HCT116 (cell line): Measurements from ENCODE around the gene GRIN2A. TPM values are rescaled to one million over a fixed set of nuclear protein-coding genes. Genes with fewer than 3 reads are reported as not detected.

Source experiments
- ATAC-seq: fragments of 200-7000 bp; cut with Tn5 transposase; 2 replicates; pipeline ENCODE4 v1.9.1; 2020; ENCODE audit warnings: mild to moderate bottlenecking, moderate library complexity
- BruUV-seq: library from RNA; stranded (reverse); fragments of 400-500 nt; replicated peaks from 2 replicates; lab custom pipeline; 2021; lab: Mats Ljungman, UMichigan
- CTCF ChIA-PET: fragments of 300-600 bp; sonication (Branson Sonifier 250); formaldehyde crosslinking; loops from one replicate; lab custom pipeline; 2021; ENCODE audit warnings: antibody characterized with exemption; lab: Charles Lee
- POLR2A ChIA-PET: fragments of 300-600, 350-600 bp; sonication (Branson Sonifier 250); formaldehyde crosslinking; loops from one replicate; lab custom pipeline; 2021; ENCODE audit warnings: antibody characterized with exemption; lab: Charles Lee
- RAD21 ChIA-PET, 2 experiments: fragments of 300-600 bp; sonication (Branson Sonifier 250); formaldehyde crosslinking; loops; one replicate each; lab custom pipeline; 2023; ENCODE audit warnings: low total read pairs in 2 of 2; ENCODE audit not compliant: uncharacterized antibody in 2 of 2, unreplicated experiment in 2 of 2, low non-redundant PET in 1 of 2; lab: Charles Lee
- DNase-seq: peaks from one replicate; pipeline ENCODE4 v3.0.0-alpha.2; 2010; ENCODE audit warnings: low read depth, low spot score
- H2AFZ ChIP-seq: fragments of 200-600 bp; shearing (Covaris generic), sonication (generic); 2 replicates; pipeline ENCODE4 v1.6.1; 2017; ENCODE audit warnings: low read depth, mixed run types, mixed read lengths, antibody characterized with exemption, low read length; ENCODE audit not compliant: poor library complexity, severe bottlenecking
- H3K27ac ChIP-seq: 2 replicates; pipeline ENCODE4 v1.5.1; 2012; ENCODE audit warnings: low read depth, low read length
- H3K27me3 ChIP-seq: fragments of 200-600 bp; sonication (generic); 2 replicates; pipeline ENCODE4 v1.6.1; 2016; ENCODE audit warnings: mixed run types, low read length, mixed read lengths; ENCODE audit not compliant: insufficient read depth
- H3K36me3 ChIP-seq, 2 experiments: fragments of 200-500 bp in 1 of 2; fragments of 200-600 bp in 1 of 2; sonication (Bioruptor generic) in 1 of 2; sonication (generic) in 1 of 2; 2 replicates each; pipeline versions ENCODE4 v1.5.1 to v1.6.1; 2014 to 2016; ENCODE audit warnings: low read length in 2 of 2, inconsistent platforms in 1 of 2, mixed read lengths in 1 of 2, mixed run types in 1 of 2; ENCODE audit not compliant: insufficient read depth in 2 of 2, control insufficient read depth in 1 of 2
- H3K4me1 ChIP-seq, 2 experiments: fragments of 200-600 bp in 1 of 2; sonication (generic) in 1 of 2; 2 replicates each; pipeline versions ENCODE4 v1.5.1 to v1.6.1; 2012 to 2017; ENCODE audit warnings: low read length in 2 of 2, inconsistent platforms in 1 of 2, mild to moderate bottlenecking in 1 of 2, mixed read lengths in 1 of 2, mixed run types in 1 of 2, moderate library complexity in 1 of 2; ENCODE audit not compliant: insufficient read depth in 2 of 2, control insufficient read depth in 1 of 2
- H3K4me2 ChIP-seq: fragments of 200-600 bp; sonication (generic); 2 replicates; pipeline ENCODE4 v1.6.1; 2017; ENCODE audit warnings: mixed run types, low read length, mixed read lengths
- H3K4me3 ChIP-seq, 2 experiments: fragments of 200-600 bp in 1 of 2; sonication (generic) in 1 of 2; replicated peaks in 1 of 2; 2 replicates each; pipeline ENCODE4 v1.5.1; 2011 to 2016; ENCODE audit warnings: low read length in 2 of 2, control low read depth in 1 of 2, low read depth in 1 of 2, mild to moderate bottlenecking in 1 of 2, mixed read lengths in 1 of 2, mixed run types in 1 of 2
- H3K79me2 ChIP-seq: fragments of 200-600 bp; sonication (generic); 2 replicates; pipeline ENCODE4 v1.6.1; 2017; ENCODE audit warnings: mild to moderate bottlenecking, mixed run types, low read length, moderate library complexity, mixed read lengths; ENCODE audit not compliant: insufficient read depth
- H3K9ac ChIP-seq: fragments of 200-600 bp; sonication (generic); 2 replicates; pipeline ENCODE4 v1.6.1; 2016; ENCODE audit warnings: low read length, mixed read lengths
- H3K9me2 ChIP-seq: fragments of 200-600 bp; sonication (generic), shearing (Covaris generic); 2 replicates; pipeline ENCODE4 v1.6.1; 2017; ENCODE audit warnings: mixed run types, mild to moderate bottlenecking, moderate library complexity; ENCODE audit not compliant: insufficient read depth
- H3K9me3 ChIP-seq, 2 experiments: fragments of 200-500 bp in 1 of 2; fragments of 200-600 bp in 1 of 2; sonication (Bioruptor generic) in 1 of 2; sonication (generic) in 1 of 2; 2 replicates each; pipeline ENCODE4 v1.6.1; 2014 to 2017; ENCODE audit warnings: low read length in 2 of 2, mixed read lengths in 2 of 2, inconsistent platforms in 1 of 2, low read depth in 1 of 2, mild to moderate bottlenecking in 1 of 2, mixed run types in 1 of 2, moderate library complexity in 1 of 2; ENCODE audit not compliant: control insufficient read depth in 1 of 2, insufficient read depth in 1 of 2
- H4K20me1 ChIP-seq: fragments of 200-600 bp; sonication (generic), shearing (Covaris generic); 2 replicates; pipeline ENCODE4 v1.6.1; 2017; ENCODE audit warnings: mixed run types, mild to moderate bottlenecking, moderate library complexity; ENCODE audit not compliant: insufficient read depth
- CBX3 ChIP-seq: IDR thresholded peaks from 2 replicates; pipeline ENCODE4 v1.6.1; 2012; ENCODE audit warnings: low read depth
- EGR1 ChIP-seq: IDR thresholded peaks from 2 replicates; pipeline ENCODE4 v1.6.1; 2012; ENCODE audit warnings: low read depth
- ELF1 ChIP-seq: IDR thresholded peaks from 2 replicates; pipeline ENCODE4 v1.6.1; 2012; ENCODE audit warnings: low read depth, borderline replicate concordance
- FOSL1 ChIP-seq: IDR thresholded peaks from 2 replicates; pipeline ENCODE4 v1.6.1; 2012; ENCODE audit warnings: low read depth
- JUND ChIP-seq: IDR thresholded peaks from 2 replicates; pipeline ENCODE4 v1.6.1; 2012
- POLR2A ChIP-seq: IDR thresholded peaks from 2 replicates; pipeline ENCODE4 v1.7.0; 2011; ENCODE audit warnings: borderline replicate concordance; ENCODE audit not compliant: insufficient read depth, insufficient read length; ENCODE audit errors: extremely low read depth
- SRF ChIP-seq: IDR thresholded peaks from 2 replicates; pipeline ENCODE4 v1.6.1; 2012; ENCODE audit warnings: low read depth
- TCF7L2 ChIP-seq: IDR thresholded peaks from 2 replicates; pipeline ENCODE4 v1.7.0; 2011; ENCODE audit warnings: borderline replicate concordance, inconsistent platforms; ENCODE audit not compliant: insufficient read depth, insufficient read length; ENCODE audit errors: extremely low read depth
- YY1 ChIP-seq: IDR thresholded peaks from 2 replicates; pipeline ENCODE4 v1.6.1; 2011; ENCODE audit warnings: low read length, low read depth, moderate library complexity, mild to moderate bottlenecking; ENCODE audit not compliant: insufficient replicate concordance; ENCODE audit errors: extremely low read depth
- ZBTB33 ChIP-seq: IDR thresholded peaks from 2 replicates; pipeline ENCODE4 v1.6.1; 2011; ENCODE audit warnings: mild to moderate bottlenecking, low read length, moderate library complexity; ENCODE audit not compliant: insufficient replicate concordance; ENCODE audit errors: extremely low read depth
- ZFX ChIP-seq: fragments of 450-650 bp; IDR thresholded peaks from 2 replicates; pipeline ENCODE4 v1.6.1; 2017
- intact Hi-C: fragments of 100-400 bp; cut with micrococcal nuclease; formaldehyde crosslinking; loops from 2 replicates; pipeline ENCODE4 v1.10.0; 2022
- total RNA-seq: library from RNA; stranded (reverse); gene quantifications from one replicate; pipeline ENCODE4 v1.2.1, GENCODE V29; 2021; ENCODE audit not compliant: unreplicated experiment
- TF ChIP-seq, protein P1 (sequence below): IDR thresholded peaks from 2 replicates; pipeline ENCODE4 v1.6.1; 2012
- TF ChIP-seq, protein P2 (sequence below): IDR thresholded peaks from 2 replicates; pipeline ENCODE4 v1.6.1; 2012
- TF ChIP-seq, protein P3 (sequence below), 3 experiments: fragments of 200-600 bp in 1 of 3; sonication (generic) in 1 of 3; IDR thresholded peaks in 2 of 3; conservative IDR thresholded peaks in 1 of 3; 2 replicates each; pipeline ENCODE4 v1.5.1; 2012 to 2017; ENCODE audit warnings: low read depth in 2 of 3, low read length in 2 of 3, antibody characterized with exemption in 1 of 3, borderline replicate concordance in 1 of 3, control low read depth in 1 of 3, mild to moderate bottlenecking in 1 of 3, mixed read lengths in 1 of 3, mixed run types in 1 of 3, moderate library complexity in 1 of 3; ENCODE audit not compliant: insufficient read depth in 1 of 3

GRIN2A gene
- total RNA-seq, 1 experiment from 2014 or later, result 0.02 TPM

GRCh38 chr16:10137341-10137740 is 44.9 kb downstream of the GRIN2A start:
- DNase-seq (no peak), ATAC-seq (no peak)
- TF ChIP-seq, protein P1, sequence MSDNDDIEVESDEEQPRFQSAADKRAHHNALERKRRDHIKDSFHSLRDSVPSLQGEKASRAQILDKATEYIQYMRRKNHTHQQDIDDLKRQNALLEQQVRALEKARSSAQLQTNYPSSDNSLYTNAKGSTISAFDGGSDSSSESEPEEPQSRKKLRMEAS, result no peak
- TF ChIP-seq SRF, result no peak
- TF ChIP-seq ZBTB33, result no peak
- TF ChIP-seq JUND, result no peak
- TF ChIP-seq EGR1, result no peak
- TF ChIP-seq TCF7L2, result no peak
- no peak for TF ChIP-seq YY1
- TF ChIP-seq, protein P2, sequence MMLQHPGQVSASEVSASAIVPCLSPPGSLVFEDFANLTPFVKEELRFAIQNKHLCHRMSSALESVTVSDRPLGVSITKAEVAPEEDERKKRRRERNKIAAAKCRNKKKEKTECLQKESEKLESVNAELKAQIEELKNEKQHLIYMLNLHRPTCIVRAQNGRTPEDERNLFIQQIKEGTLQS, result no peak
- TF ChIP-seq, protein P3, sequence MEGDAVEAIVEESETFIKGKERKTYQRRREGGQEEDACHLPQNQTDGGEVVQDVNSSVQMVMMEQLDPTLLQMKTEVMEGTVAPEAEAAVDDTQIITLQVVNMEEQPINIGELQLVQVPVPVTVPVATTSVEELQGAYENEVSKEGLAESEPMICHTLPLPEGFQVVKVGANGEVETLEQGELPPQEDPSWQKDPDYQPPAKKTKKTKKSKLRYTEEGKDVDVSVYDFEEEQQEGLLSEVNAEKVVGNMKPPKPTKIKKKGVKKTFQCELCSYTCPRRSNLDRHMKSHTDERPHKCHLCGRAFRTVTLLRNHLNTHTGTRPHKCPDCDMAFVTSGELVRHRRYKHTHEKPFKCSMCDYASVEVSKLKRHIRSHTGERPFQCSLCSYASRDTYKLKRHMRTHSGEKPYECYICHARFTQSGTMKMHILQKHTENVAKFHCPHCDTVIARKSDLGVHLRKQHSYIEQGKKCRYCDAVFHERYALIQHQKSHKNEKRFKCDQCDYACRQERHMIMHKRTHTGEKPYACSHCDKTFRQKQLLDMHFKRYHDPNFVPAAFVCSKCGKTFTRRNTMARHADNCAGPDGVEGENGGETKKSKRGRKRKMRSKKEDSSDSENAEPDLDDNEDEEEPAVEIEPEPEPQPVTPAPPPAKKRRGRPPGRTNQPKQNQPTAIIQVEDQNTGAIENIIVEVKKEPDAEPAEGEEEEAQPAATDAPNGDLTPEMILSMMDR (IDR thresholded peaks at IDR 0.05 in 2 of 3, conservative IDR thresholded peaks at IDR 0.05 in 1 of 3; ENCODE audit: borderline replicate concordance in 1 of 3, insufficient read depth in 1 of 3, low read depth in 2 of 3, low read length in 2 of 3), result no peak
- no peak for TF ChIP-seq ZFX
- TF ChIP-seq ELF1, result no peak
- no peak for TF ChIP-seq CBX3
- TF ChIP-seq POLR2A, result no peak
- no peak for TF ChIP-seq FOSL1
- Histone ChIP-seq H3K27ac (no peak overlapping the region), H3K79me2 (no peaks in the 10 kb centered on the region), H3K9ac (no peak overlapping the region), H2AFZ (no peak overlapping the region), H3K36me3 (no peaks in the 10 kb centered on the region), H3K4me3 (no peak overlapping the region), H3K4me1 (no peaks in the 10 kb centered on the region), H3K4me2 (no peak overlapping the region), H3K9me2 (no peaks in the 10 kb centered on the region), H3K27me3 (peaks cover 28% of the 10 kb centered on the region), H3K9me3 (no peaks in the 10 kb centered on the region), H4K20me1 (no peaks in the 10 kb centered on the region)
- BruUV-seq, result no TSS peak
- POLR2A ChIA-PET, result no interaction called here
- CTCF ChIA-PET, result no interaction called here
- intact Hi-C loops, result no loop called here
- RAD21 ChIA-PET, result no interaction called here
